ENCODE data around the gene ASB8.
A peak's percentile ranks its signal among the peaks of the same experiment; 100 is the strongest.
"Not testable (repeated sequence)": the region's sequence is repeated elsewhere in the genome, so short reads cannot be mapped to it uniquely, and the experiment has no call there.

The ASB8 gene

GRCh38 chr12:48142818-48143674 is 14.3 kb downstream of the ASB8 start:
- DNase-seq (ENCODE audit: low spot score): no peak

- DNase-seq (ENCODE audit: low spot score): no peak
These were observed 22.3 kb downstream of the ASB8 start for GRCh38 chr12:48135027-48135426.

- DNase-seq (ENCODE audit: low spot score): no peak
These were observed 24.5 kb downstream of the ASB8 start for GRCh38 chr12:48132826-48133225.

GRCh38 chr12:48131517-48131916 is 25.8 kb downstream of the ASB8 start:
- DNase-seq (ENCODE audit: low spot score): no peak

GRCh38 chr12:48129376-48129775 is 27.9 kb downstream of the ASB8 start:
- no peak for DNase-seq (ENCODE audit: low spot score)

- no peak for DNase-seq (ENCODE audit: low spot score)
These were observed 28.5 kb downstream of the ASB8 start for GRCh38 chr12:48128800-48129199.

GRCh38 chr12:48126953-48127630 is 30.2 kb downstream of the ASB8 start:
- no peak for DNase-seq (ENCODE audit: low spot score)

- DNase-seq (ENCODE audit: low spot score): no peak
These were observed 31.3 kb downstream of the ASB8 start for GRCh38 chr12:48125985-48126384.

GRCh38 chr12:48125542-48125941 is 31.8 kb downstream of the ASB8 start:
- DNase-seq (ENCODE audit: low spot score): not testable (repeated sequence)

GRCh38 chr12:48123169-48123568 is 34.1 kb downstream of the ASB8 start:
- no peak for DNase-seq (ENCODE audit: low spot score)

- no peak for DNase-seq (ENCODE audit: low spot score)
These were observed 35.1 kb downstream of the ASB8 start for GRCh38 chr12:48122065-48122834.

GRCh38 chr12:48121522-48121921 is 35.8 kb downstream of the ASB8 start:
- DNase-seq (ENCODE audit: low spot score): no peak

- DNase-seq (ENCODE audit: low spot score): no peak
These were observed 37.5 kb downstream of the ASB8 start for GRCh38 chr12:48119834-48120195.

- peak; percentile 79 for DNase-seq (ENCODE audit: low spot score)
These were observed 38.1 kb downstream of the ASB8 start, which contains the start of gene PFKM for GRCh38 chr12:48119078-48119833. Gene PFKM, plus strand, starts transcription at chr12:48119364. Its CDS starts 3,411 bp downstream, at chr12:48122775.

GRCh38 chr12:48118284-48118871 is 38.9 kb downstream of the ASB8 start:
- no peak for DNase-seq (ENCODE audit: low spot score)

- no peak for DNase-seq (ENCODE audit: low spot score)
These were observed 41.4 kb downstream of the ASB8 start for GRCh38 chr12:48115957-48116356.

- DNase-seq (ENCODE audit: low spot score): not testable (repeated sequence)
These were observed 46.0 kb downstream of the ASB8 start for GRCh38 chr12:48111312-48111693.

GRCh38 chr12:48110691-48111311 is 46.5 kb downstream of the ASB8 start:
- DNase-seq (ENCODE audit: low spot score): no peak

- DNase-seq (ENCODE audit: low spot score): no peak
These were observed 47.9 kb downstream of the ASB8 start for GRCh38 chr12:48109424-48109823.

- no peak for DNase-seq (ENCODE audit: low spot score)
These were observed 50.4 kb downstream of the ASB8 start for GRCh38 chr12:48106681-48107613.

All from CD4-positive, alpha-beta T cell treated with Interleukin-6 at 100 ng/mL for 8 hours (primary cell).